Activated effector memory CD4-positive, alpha-beta T cell treated with anti-CD3 and anti-CD28 coated beads, Interleukin-2, amount 50 U/mL, for 16 hours (primary cell): Measurements from ENCODE around the gene ZNF215.
"Not testable (repeated sequence)": the region's sequence is repeated elsewhere in the genome, so short reads cannot be mapped to it uniquely, and the experiment has no call there.

Experiments
- DNase-seq: peaks from one replicate; pipeline ENCODE4 v3.0.0-alpha.2; 2020

The ZNF215 gene

GRCh38 chr11:6926208-6927029 lies at the start of gene ZNF215:
Gene ZNF215, plus strand, starts transcription at chr11:6926426. Its CDS starts 5,847 bp downstream, at chr11:6932273.
- DNase-seq: peak; percentile 64

- DNase-seq: no peak
Measured at GRCh38 chr11:6876914-6877313, 49.3 kb upstream of the ZNF215 start.

GRCh38 chr11:6882751-6883150 lies 43.5 kb upstream of the ZNF215 start:
- DNase-seq: no peak

- DNase-seq: not testable (repeated sequence)
Measured at GRCh38 chr11:6887711-6888110, 38.5 kb upstream of the ZNF215 start.

GRCh38 chr11:6888830-6889229 lies 37.4 kb upstream of the ZNF215 start:
- no peak for DNase-seq

- no peak for DNase-seq
Measured at GRCh38 chr11:6889835-6890234, 36.4 kb upstream of the ZNF215 start.

- DNase-seq: no peak
Measured at GRCh38 chr11:6892400-6892799, 33.8 kb upstream of the ZNF215 start, which contains the start of gene OR2D2. Gene OR2D2, minus strand, starts transcription at chr11:6892500. Its CDS starts 0 bp downstream, at chr11:6892500.

GRCh38 chr11:6894097-6894496 lies 32.1 kb upstream of the ZNF215 start:
- DNase-seq: no peak

GRCh38 chr11:6895010-6895409 lies 31.2 kb upstream of the ZNF215 start:
- DNase-seq: no peak

- DNase-seq: no peak
Measured at GRCh38 chr11:6898911-6899310, 27.3 kb upstream of the ZNF215 start.

GRCh38 chr11:6900327-6900999 lies 25.8 kb upstream of the ZNF215 start:
- no peak for DNase-seq

GRCh38 chr11:6904804-6905203 lies 21.4 kb upstream of the ZNF215 start:
- not testable (repeated sequence) for DNase-seq

GRCh38 chr11:6911378-6911777 lies 14.8 kb upstream of the ZNF215 start:
- no peak for DNase-seq

GRCh38 chr11:6911948-6912347 lies 14.3 kb upstream of the ZNF215 start:
- DNase-seq: no peak

- DNase-seq: no peak
Measured at GRCh38 chr11:6919698-6920097, 6.5 kb upstream of the ZNF215 start.

- no peak for DNase-seq
Measured at GRCh38 chr11:6920702-6921101, 5.5 kb upstream of the ZNF215 start, which contains the start of gene OR2D3. Gene OR2D3, plus strand, starts transcription at chr11:6921002. Its CDS starts 0 bp downstream, at chr11:6921002.

GRCh38 chr11:6925007-6925577 lies 1.1 kb upstream of the ZNF215 start:
- no peak for DNase-seq

- no peak for DNase-seq
Measured at GRCh38 chr11:6925636-6926207, 504 bp upstream of the ZNF215 start.

GRCh38 chr11:6927030-6927617 lies 898 bp downstream of the ZNF215 start:
- no peak for DNase-seq

GRCh38 chr11:6928916-6929315 lies 2.7 kb downstream of the ZNF215 start:
- no peak for DNase-seq

- no peak for DNase-seq
Measured at GRCh38 chr11:6931146-6931713, 5.0 kb downstream of the ZNF215 start.

- no peak for DNase-seq
Measured at GRCh38 chr11:6932145-6932544, 5.9 kb downstream of the ZNF215 start.

- DNase-seq: no peak
Measured at GRCh38 chr11:6941970-6942369, 15.7 kb downstream of the ZNF215 start.
